Peyer's patch (tissue), 4 donors: ENCODE measurements around the gene DNAH17.

Experiments used
- POLR2A ChIP-seq, 2 donors: fragments of 450-650 bp; IDR thresholded peaks; one replicate each; pipeline ENCODE4 v1.5.1; 2017; ENCODE audit warnings: antibody characterized with exemption in 2 of 2, mild to moderate bottlenecking in 2 of 2, moderate library complexity in 2 of 2
- TF ChIP-seq, protein P1 (sequence below), 6 experiments: fragments of 450-650 bp in 4 of 6; fragments of 200-600 bp in 2 of 6; sonication (generic) in 1 of 6; IDR thresholded peaks; one replicate each; pipeline ENCODE4 v1.5.1; 2017 to 2019; ENCODE audit warnings: antibody characterized with exemption in 6 of 6, mild to moderate bottlenecking in 3 of 6, moderate library complexity in 1 of 6

DNA sequence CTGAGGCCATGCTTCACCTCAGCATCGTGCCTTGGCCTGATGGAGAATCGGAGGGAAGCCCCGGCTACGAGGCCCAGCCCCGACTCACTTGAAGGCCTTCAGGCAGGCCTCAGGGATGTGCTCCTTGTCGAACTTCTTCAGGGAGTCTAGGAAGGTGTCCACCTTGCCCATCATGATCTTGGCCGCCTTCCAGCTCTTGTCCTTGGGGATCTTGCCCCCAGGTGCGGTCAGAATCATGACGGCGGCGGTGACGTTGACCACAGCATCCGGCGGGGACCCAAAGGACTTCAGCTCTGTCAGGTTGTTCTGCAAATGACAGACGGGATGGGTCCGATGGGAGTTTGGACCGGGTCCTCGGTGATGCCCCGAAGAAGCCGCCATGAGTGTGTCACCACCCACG, 117.5 kb downstream of the DNAH17 start:
- TF ChIP-seq, protein P1, sequence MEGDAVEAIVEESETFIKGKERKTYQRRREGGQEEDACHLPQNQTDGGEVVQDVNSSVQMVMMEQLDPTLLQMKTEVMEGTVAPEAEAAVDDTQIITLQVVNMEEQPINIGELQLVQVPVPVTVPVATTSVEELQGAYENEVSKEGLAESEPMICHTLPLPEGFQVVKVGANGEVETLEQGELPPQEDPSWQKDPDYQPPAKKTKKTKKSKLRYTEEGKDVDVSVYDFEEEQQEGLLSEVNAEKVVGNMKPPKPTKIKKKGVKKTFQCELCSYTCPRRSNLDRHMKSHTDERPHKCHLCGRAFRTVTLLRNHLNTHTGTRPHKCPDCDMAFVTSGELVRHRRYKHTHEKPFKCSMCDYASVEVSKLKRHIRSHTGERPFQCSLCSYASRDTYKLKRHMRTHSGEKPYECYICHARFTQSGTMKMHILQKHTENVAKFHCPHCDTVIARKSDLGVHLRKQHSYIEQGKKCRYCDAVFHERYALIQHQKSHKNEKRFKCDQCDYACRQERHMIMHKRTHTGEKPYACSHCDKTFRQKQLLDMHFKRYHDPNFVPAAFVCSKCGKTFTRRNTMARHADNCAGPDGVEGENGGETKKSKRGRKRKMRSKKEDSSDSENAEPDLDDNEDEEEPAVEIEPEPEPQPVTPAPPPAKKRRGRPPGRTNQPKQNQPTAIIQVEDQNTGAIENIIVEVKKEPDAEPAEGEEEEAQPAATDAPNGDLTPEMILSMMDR (IDR thresholded peaks at IDR 0.05), result no peak
- no peak for TF ChIP-seq POLR2A (IDR thresholded peaks at IDR 0.05)
